Smooth muscle cell (in vitro differentiated cells): Measurements from ENCODE around the gene NR1D1. TPM values are rescaled to one million over a fixed set of nuclear protein-coding genes. Genes with fewer than 3 reads are reported as not detected.

Source experiments
- DNase-seq: peaks from one replicate; lab custom pipeline; 2025; ENCODE audit not compliant: unreplicated experiment; lab: John Stamatoyannopoulos, UW
- H2AFZ ChIP-seq: fragments of 200-600 bp; sonication (generic); 2 replicates; pipeline ENCODE4 v1.6.0; 2016; ENCODE audit warnings: antibody characterized with exemption, low read depth, mild to moderate bottlenecking
- H3F3A ChIP-seq: fragments of 200-600 bp; sonication (generic); 2 replicates; pipeline ENCODE4 v1.6.0; 2017; ENCODE audit warnings: antibody characterized with exemption, low read depth
- H3K27ac ChIP-seq: fragments of 200-600 bp; sonication (generic); 2 replicates; pipeline ENCODE4 v1.5.1; 2016; ENCODE audit warnings: low read depth, mild to moderate bottlenecking
- H3K27me3 ChIP-seq: fragments of 200-600 bp; sonication (generic); 2 replicates; pipeline ENCODE4 v1.6.1; 2016; ENCODE audit warnings: low read depth, mild to moderate bottlenecking
- H3K36me3 ChIP-seq: fragments of 200-600 bp; sonication (generic); 2 replicates; pipeline ENCODE4 v1.5.1; 2016; ENCODE audit warnings: low read depth
- H3K4me1 ChIP-seq: fragments of 200-600 bp; sonication (generic); 2 replicates; pipeline ENCODE4 v1.5.1; 2016; ENCODE audit warnings: low read depth
- H3K4me2 ChIP-seq: fragments of 200-600 bp; sonication (generic); 2 replicates; pipeline ENCODE4 v1.6.0; 2016; ENCODE audit warnings: mild to moderate bottlenecking
- H3K4me3 ChIP-seq: fragments of 200-600 bp; sonication (generic); 2 replicates; pipeline ENCODE4 v1.5.1; 2016; ENCODE audit warnings: mild to moderate bottlenecking
- H3K79me2 ChIP-seq: fragments of 200-600 bp; sonication (generic); 2 replicates; pipeline ENCODE4 v1.6.0; 2016; ENCODE audit warnings: low read depth, mild to moderate bottlenecking
- H3K9ac ChIP-seq: fragments of 200-600 bp; sonication (generic); 2 replicates; pipeline ENCODE4 v1.6.0; 2016; ENCODE audit warnings: low read depth
- H3K9me3 ChIP-seq: fragments of 200-600 bp; sonication (generic); replicated peaks from 2 replicates; pipeline ENCODE4 v1.5.1; 2016; ENCODE audit warnings: low read depth
- H4K20me1 ChIP-seq: fragments of 200-600 bp; sonication (generic); 2 replicates; pipeline ENCODE4 v1.6.0; 2016; ENCODE audit warnings: low read depth
- CTCF ChIP-seq: fragments of 200-600 bp; sonication (generic); IDR thresholded peaks from 2 replicates; pipeline ENCODE4 v1.5.1; 2017; ENCODE audit warnings: borderline replicate concordance, mild to moderate bottlenecking, antibody characterized with exemption; ENCODE audit not compliant: insufficient read depth, poor library complexity, severe bottlenecking
- WGBS: methylation state at CpG from one replicate; pipeline ENCODE4 v1.1.7; 2016; ENCODE audit warnings: low lambda C conversion rate; 5-methylcytosine and 5-hydroxymethylcytosine counted together
- polyA plus RNA-seq: library from polyadenylated mRNA; unstranded; fragments of >200 nt; fragmentation: Nextera tagmentation; extraction: Ambion mirVana; gene quantifications from 2 replicates; pipeline ENCODE4 v1.2.1, GENCODE V29; 2016
- total RNA-seq: library from RNA; depleted of rRNA; stranded (reverse); fragments of >200 nt; gene quantifications from 2 replicates; pipeline ENCODE4 v1.2.3, GENCODE V29; 2014

The NR1D1 gene
- total and polyA plus RNA-seq, 2 experiments from 2014 or later: 12.5 to 18.4 TPM

- TF ChIP-seq CTCF: no peak
- Histone ChIP-seq H3K79me2 (peaks cover 32% of the 10 kb centered on the region), H3K27ac (peak overlapping the region; percentile 66), H3K9ac (peak overlapping the region; percentile 57), H3K9me3 (no peaks in the 10 kb centered on the region), H3K4me2 (peak overlapping the region; percentile 94), H3K36me3 (no peaks in the 10 kb centered on the region), H3K4me3 (peak overlapping the region; percentile 48), H3K4me1 (peaks cover 66% of the 10 kb centered on the region), H2AFZ (no peak overlapping the region), H3K27me3 (no peaks in the 10 kb centered on the region), H4K20me1 (peaks cover 60% of the 10 kb centered on the region), H3F3A (no peaks in the 10 kb centered on the region)
- 44% methylated on average over 7 of the region's 14 CpGs for WGBS
- DNase-seq: peak; percentile 60
Measured at GRCh38 chr17:40068917-40069750, 31.3 kb downstream of the NR1D1 start.

- peak overlapping the region; percentile 57 for H3K9ac ChIP-seq
- H3K4me3 ChIP-seq: peak overlapping the region; percentile 48
- no peak for DNase-seq
Measured at GRCh38 chr17:40068584-40068916, 31.8 kb downstream of the NR1D1 start.

GRCh38 chr17:40068129-40068581 lies 32.2 kb downstream of the NR1D1 start:
- 91% methylated on average over 4 of the region's 4 CpGs for WGBS
- Histone ChIP-seq H3K4me3 (no peak overlapping the region), H3F3A (no peaks in the 10 kb centered on the region), H3K9ac (peak overlapping the region; percentile 57), H3K27ac (peak overlapping the region; percentile 66), H3K4me1 (peaks cover 70% of the 10 kb centered on the region), H3K79me2 (peaks cover 40% of the 10 kb centered on the region), H2AFZ (no peak overlapping the region), H3K4me2 (peak overlapping the region; percentile 94), H4K20me1 (peaks cover 58% of the 10 kb centered on the region), H3K9me3 (no peaks in the 10 kb centered on the region), H3K27me3 (no peaks in the 10 kb centered on the region), H3K36me3 (no peaks in the 10 kb centered on the region)
- no peak for DNase-seq
- no peak for TF ChIP-seq CTCF

More at GRCh38 chr17:40068584-40068916, 31.8 kb downstream of the NR1D1 start:
- H3K4me2 ChIP-seq: peak overlapping the region; percentile 94
- no peaks in the 10 kb centered on the region for H3K36me3 ChIP-seq
- peaks cover 36% of the 10 kb centered on the region for H3K79me2 ChIP-seq
- no peak for TF ChIP-seq CTCF
- peaks cover 62% of the 10 kb centered on the region for H4K20me1 ChIP-seq
- 23% methylated on average over 5 of the region's 5 CpGs for WGBS
- peaks cover 70% of the 10 kb centered on the region for H3K4me1 ChIP-seq
- no peaks in the 10 kb centered on the region for H3K9me3 ChIP-seq
- no peaks in the 10 kb centered on the region for H3F3A ChIP-seq
- no peaks in the 10 kb centered on the region for H3K27me3 ChIP-seq
- peak overlapping the region; percentile 66 for H3K27ac ChIP-seq
- no peak overlapping the region for H2AFZ ChIP-seq
